ENCODE measurements around the gene ATP9B.

Gene ATP9B

GRCh38 chr18:79402977-79403722, 334.0 kb downstream of the ATP9B start:
- DNase-seq = no peak

- peak; percentile 42 for DNase-seq
Observed at GRCh38 chr18:79403723-79404566, 334.8 kb downstream of the ATP9B start.

- DNase-seq = peak; percentile 50
Observed at GRCh38 chr18:79404567-79404910, 335.3 kb downstream of the ATP9B start.

- peak; percentile 55 for DNase-seq
Observed at GRCh38 chr18:79405019-79405780, 336.0 kb downstream of the ATP9B start.

- DNase-seq = peak; percentile 88
Observed at GRCh38 chr18:79405781-79406575, 336.8 kb downstream of the ATP9B start.

- no peak for DNase-seq
Observed at GRCh38 chr18:79406708-79407107, 337.5 kb downstream of the ATP9B start.

GRCh38 chr18:79409313-79409712, 340.1 kb downstream of the ATP9B start:
- no peak for DNase-seq

- peak; percentile 1 for DNase-seq
Observed at GRCh38 chr18:79410171-79410641, 341.0 kb downstream of the ATP9B start.

GRCh38 chr18:79410731-79411613, 341.8 kb downstream of the ATP9B start:
- peak; percentile 2 for DNase-seq

GRCh38 chr18:79411614-79412526, 342.7 kb downstream of the ATP9B start:
- no peak for DNase-seq

- no peak for DNase-seq
Observed at GRCh38 chr18:79413025-79413424, 343.8 kb downstream of the ATP9B start.

- DNase-seq = no peak
Observed at GRCh38 chr18:79413426-79413825, 344.2 kb downstream of the ATP9B start.

- no peak for DNase-seq
Observed at GRCh38 chr18:79413901-79414300, 344.7 kb downstream of the ATP9B start.

GRCh38 chr18:79416022-79416676, 347.0 kb downstream of the ATP9B start:
- no peak for DNase-seq

- DNase-seq = no peak
Observed at GRCh38 chr18:79416677-79417052, 347.5 kb downstream of the ATP9B start.

GRCh38 chr18:79418236-79418635, 349.0 kb downstream of the ATP9B start:
- DNase-seq = no peak

- DNase-seq = no peak
Observed at GRCh38 chr18:79418642-79419041, 349.4 kb downstream of the ATP9B start.

- no peak for DNase-seq
Observed at GRCh38 chr18:79420033-79420745, 351.0 kb downstream of the ATP9B start.

GRCh38 chr18:79421275-79421857, 352.2 kb downstream of the ATP9B start:
- DNase-seq = no peak
